Body of pancreas (tissue), 4 donors: ENCODE data around the gene AFDN.

ENCODE experiments used
- CTCF ChIP-seq, 7 experiments: fragments of 450-650 bp in 4 of 7; fragments of 200-600 bp in 3 of 7; sonication (generic) in 3 of 7; IDR thresholded peaks; one replicate each; pipeline ENCODE4 v1.5.1; 2016 to 2019; ENCODE audit warnings: antibody characterized with exemption in 7 of 7
- POLR2A ChIP-seq, 3 donors: fragments of 450-650 bp; IDR thresholded peaks; one replicate each; pipeline ENCODE4 v1.6.1; 2016; ENCODE audit warnings: antibody characterized with exemption in 3 of 3, mild to moderate bottlenecking in 2 of 3

GRCh38 chr6:167863897-167864296 lies 37.2 kb downstream of the AFDN start:
- TF ChIP-seq CTCF (IDR thresholded peaks at IDR 0.05) (no peak), POLR2A (IDR thresholded peaks at IDR 0.05) (no peak)
